ENCODE data around the gene BST1.
"Not testable (repeated sequence)": the region's sequence is repeated elsewhere in the genome, so short reads cannot be mapped to it uniquely, and the experiment has no call there.

BST1 gene

DNA sequence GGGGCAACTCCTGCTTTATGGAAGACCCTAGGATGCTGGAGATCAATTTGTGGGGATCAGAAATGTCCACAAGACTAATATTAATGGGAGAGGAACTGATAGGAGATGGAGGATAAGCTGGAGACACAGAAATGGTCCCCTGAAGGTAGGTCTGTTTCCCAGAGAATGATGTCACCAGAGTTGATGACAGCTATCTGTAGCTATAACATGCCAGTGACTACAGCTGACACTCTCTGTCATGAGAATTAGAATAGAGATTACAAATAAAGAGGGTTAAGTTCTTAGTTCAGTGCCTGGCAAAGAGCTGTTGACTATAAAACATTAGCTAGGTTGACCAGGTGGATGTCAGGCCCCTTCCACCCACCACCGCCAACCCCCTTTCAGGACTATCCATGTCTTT lies 9.3 kb downstream of the BST1 start:
- DNase-seq: no peak

DNA sequence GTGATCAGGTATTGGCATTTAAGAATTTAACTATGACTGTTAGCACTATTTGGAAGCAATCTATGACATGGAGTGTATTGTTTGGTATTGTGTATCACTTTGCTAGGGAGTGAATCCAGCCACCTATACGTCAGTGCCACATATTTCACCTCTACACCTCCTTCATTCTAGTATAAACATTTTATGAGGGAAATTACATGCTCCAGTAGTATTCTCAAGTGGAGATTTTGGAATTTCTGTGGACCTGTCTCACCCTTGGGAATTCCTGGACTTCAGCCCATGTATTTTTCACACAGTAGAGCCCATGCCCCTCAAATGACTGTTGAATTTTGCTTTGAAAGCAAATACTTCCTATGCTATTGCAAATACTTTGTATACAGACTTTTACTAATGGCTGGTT lies 11.3 kb downstream of the BST1 start:
- DNase-seq: no peak

DNA sequence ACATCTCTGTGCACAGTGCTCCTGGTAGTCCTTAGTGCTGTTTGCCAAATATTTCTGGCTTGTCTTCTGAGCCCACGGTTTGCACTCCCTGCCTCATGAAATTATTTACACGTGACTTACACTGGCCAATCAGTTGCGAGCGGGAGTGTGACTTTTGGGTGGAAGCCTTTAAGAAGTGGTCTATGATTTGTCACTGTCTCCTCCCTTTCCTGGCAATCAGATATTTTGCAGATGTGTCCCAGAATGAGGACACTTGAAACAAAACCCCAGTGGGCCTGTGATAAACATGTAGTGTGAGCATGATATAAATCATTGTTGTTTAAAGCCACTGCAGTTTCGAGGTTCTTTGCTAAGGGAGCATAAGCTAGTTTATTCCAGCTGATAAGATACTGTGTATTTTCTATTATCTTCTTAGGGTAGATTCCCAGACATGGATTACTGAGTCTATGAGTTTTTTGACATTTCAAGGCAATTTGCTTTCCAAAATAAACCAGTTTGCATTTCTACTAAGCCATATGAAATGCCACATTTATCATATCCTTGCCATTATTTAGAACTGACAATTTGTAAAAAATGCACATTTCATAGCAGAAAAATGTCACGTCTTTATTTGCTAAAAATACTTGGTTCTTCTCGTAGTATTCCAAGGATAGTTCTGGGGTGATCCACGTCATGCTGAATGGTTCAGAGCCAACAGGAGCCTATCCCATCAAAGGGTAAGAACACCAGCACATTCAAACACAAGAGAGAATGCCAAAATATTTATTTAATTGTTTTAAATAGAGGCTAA lies 12.0 kb downstream of the BST1 start:
- no peak for DNase-seq

DNA sequence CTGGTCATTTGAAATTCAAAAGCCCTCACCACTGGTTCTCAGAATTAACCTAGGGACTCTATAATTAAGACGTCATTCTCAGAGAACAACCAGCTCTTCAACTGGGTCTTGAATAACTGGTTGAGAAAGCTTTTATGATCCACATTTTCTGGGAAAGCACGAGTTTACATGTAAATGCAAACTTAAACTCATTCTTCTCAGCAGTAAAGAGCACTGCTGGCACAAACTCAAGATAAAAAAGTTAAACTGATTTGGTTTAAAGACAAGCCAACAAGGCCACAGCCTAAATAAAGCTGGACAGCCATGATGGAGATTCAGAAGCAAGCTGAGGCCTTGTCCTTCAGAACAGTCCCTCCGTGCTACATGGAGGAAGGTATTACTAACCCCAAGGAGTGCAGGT lies 13.2 kb downstream of the BST1 start:
- no peak for DNase-seq

DNA sequence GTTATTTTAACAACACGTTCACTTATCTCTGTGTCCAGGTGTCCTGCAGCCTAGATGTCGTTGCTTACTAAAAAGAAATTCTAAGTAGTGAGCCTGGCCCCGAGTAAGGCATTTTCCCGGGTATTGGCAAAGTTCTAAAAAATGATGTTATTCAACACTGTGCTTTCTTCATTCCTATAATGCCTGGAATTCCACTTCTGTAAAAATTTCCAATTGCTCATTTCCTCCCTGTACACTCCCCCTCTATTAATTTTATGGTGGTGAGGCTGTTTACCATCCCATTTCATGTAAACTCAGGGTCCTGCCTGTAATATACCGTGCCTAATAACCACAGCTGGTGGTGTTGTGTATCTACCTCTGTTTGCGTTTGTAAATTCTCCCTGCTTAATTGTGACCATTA lies 14.2 kb downstream of the BST1 start:
- no peak for DNase-seq

DNA sequence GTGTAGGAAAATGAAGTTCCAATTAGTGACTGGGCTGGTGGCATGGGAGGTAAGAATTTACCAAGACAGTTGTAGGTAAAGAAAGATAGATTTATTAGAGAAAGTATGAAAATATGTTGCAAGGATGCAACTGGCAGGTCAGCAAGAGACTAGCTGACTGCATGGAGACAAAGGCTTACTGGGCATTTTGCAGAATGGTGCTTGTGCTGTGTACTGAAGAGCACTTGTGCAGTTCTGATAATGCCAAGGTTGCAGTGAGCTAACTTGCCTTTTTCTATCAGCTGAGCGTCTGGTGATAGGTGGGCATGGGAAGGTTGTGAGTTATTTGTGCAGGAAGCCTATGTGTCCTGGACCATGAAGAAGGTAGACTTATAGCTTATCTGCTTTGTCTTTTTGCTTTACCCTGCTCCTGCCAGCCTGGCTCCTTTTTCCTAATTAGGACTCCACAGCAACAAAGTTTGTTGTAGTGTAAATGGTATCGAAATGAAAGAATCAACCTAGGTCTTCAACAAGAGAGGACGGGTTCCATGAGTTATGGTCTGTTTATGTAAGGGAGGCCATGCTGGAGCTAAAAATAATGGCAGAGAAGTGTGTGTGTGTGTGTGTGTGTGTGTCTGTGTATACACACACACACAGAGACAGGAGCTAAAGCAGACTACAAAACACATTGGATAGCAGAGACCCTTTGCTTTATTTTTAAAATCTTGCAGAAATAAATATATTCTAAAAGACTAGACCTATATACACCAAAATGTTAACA lies 15.0 kb downstream of the BST1 start:
- DNase-seq: no peak

DNA sequence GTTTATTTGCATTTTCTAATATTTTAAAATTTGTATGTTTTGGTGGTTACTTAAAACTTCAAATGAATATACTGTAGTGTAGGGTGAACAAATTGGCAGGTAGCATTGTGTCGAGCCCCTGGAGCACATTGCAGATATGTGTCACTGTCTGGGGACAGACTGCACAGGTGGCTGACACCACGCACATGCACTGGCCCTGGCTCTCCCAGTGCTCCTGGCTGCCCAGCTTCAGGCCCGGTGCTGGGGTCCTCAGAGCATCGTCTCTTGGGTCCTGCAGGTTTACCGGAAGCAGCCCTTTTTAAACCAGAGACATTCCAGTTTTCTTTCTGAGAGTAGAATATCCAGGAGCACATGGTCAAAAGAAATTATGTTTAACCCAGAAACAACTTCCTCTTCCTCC lies 15.6 kb downstream of the BST1 start:
- no peak for DNase-seq

DNA sequence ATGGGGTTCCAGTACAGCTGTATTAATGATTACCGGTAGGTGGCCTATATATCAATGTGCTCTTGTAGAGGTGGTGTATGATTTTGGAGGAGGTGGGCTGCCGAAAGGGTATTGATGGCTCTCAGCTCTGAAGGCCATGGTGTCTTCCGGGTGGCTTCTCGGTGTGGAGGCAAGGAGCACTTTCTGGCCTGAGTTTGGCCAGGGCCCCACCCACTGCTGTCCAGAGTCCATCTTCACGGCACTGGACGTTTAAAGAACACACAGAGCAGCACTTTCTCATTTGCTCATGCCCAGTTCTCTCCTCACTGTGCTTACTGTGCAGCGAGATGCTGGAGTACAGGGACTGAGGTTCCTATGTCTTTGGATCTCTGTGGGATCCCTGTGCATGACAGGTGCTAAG lies 16.1 kb downstream of the BST1 start:
- no peak for DNase-seq

DNA sequence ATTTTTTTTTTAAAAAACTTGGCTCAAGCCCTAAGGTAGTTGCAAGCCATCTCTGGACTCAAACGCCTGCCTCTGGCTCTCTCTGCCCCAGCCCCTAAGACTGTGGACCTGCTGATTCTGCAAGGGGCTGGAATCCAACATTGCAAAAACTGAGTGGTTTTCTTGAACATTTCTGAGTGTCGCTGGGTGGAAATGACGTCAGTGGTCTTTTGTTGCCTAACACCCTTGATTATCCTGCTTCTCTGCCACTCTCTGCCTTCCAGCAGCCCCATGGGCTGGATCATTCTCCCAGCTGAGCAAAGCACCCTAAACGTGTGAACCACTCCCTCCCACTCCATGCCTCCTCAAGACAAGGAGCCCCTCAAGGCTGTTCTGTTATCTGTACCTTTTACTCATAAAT lies 16.6 kb downstream of the BST1 start:
- peak; percentile 49 to 57 for DNase-seq

DNA sequence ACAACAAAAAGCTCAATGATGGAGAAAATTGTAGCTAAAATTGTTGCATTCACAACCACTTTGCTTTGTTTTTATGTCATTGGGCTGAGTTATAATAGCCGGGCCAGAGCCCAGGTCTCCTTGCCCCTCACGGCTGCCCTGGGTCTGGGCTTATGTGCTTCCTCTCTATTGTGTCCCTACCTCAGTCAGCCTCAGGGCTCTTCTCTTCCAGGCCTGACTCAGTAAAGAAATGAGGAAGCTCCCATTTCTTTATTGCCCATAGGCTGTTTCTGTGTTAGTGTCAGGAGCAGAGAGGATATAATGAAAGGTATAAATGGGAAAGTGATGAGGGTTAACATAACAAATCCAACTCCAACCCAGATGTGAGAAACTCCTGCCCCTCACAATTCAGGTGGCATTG lies 18.0 kb downstream of the BST1 start:
- peak; percentile 32 to 50 for DNase-seq

DNA sequence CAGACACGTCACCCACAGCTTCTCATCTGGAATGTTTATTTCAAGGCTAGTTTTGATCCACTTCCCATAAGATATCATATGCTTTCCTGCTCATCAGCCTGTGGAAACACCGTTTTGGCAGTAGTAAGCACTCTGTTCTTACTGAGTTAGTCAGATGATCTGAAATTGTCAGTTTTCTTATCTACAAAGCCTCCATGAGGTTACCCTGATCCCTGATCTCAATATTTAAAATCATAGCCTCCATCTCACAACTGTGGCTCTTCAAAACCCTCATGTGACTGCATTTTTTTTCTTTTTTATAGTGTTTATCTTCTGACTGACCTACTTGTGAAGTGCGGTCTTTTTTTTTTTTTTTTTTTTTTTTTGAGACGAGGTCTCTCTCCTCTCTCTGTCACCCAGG lies 22.7 kb downstream of the BST1 start:
- no peak for DNase-seq

DNA sequence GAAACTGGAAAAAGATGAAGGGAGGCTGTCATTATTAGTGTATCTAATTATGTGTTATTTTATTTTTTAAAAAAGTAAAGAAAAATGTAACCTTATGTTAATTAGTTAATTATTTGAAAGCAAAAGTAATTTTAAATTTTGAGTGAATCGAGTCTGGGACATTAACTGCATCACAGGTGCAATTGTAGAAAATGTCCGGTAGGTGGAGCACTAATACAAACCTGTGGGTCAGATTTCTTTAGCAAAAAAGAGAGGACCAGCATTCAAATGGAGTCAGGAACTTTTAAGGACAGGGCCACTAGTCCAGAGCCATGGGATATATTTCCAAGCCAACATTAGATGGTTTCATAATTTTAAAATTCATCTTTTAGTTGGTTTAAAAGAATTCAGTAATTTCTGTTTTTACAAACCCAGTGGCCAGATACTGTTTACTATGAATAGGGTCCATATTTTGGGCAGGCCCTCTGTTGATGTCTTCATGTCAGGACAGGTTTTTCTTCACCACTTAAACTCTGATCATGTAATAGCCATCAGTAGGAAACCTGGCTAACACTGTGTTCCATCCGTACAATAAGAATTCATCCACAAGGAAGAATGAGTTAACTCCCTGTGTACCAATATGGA lies 27.2 kb downstream of the BST1 start:
- DNase-seq: peak; percentile 56 to 61

DNA sequence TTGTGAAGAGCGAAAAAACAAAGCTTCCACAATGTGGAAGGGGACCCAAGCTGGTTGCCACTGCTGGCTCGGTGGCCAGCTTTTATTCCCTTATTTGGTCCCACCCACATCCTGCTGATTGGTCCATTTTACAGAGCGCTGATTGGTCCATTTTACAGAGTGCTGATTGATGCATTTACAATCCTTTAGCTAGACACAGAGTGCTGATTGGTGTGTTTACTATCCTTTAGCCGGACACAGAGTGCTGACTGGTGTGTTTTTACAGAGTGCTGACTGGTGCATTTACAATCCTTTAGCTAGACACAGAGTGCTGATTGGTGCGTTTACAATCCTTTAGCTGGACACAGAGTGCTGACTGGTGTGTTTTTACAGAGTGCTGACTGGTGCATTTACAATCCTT lies 30.2 kb downstream of the BST1 start:
- DNase-seq: not testable (repeated sequence)

DNA sequence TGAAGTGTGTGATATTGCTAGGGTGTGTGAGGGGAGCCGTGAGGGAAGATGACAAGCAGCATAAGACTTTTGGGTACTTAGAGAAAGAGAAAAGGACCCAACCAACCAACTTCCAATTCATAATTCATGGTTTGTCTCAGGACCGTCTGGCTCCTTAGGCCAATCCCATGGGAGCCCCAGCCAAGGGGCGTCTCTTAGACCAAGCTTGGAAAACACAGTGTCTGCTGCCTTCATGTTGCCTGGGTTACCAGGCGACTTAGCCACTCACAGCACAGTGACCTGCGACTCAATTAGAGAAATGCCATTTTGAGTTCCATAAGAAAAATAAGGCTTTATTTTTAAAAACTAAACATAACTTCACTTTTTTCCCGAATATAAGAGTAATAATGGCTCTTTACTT lies 32.7 kb downstream of the BST1 start:
- DNase-seq: no peak

DNA sequence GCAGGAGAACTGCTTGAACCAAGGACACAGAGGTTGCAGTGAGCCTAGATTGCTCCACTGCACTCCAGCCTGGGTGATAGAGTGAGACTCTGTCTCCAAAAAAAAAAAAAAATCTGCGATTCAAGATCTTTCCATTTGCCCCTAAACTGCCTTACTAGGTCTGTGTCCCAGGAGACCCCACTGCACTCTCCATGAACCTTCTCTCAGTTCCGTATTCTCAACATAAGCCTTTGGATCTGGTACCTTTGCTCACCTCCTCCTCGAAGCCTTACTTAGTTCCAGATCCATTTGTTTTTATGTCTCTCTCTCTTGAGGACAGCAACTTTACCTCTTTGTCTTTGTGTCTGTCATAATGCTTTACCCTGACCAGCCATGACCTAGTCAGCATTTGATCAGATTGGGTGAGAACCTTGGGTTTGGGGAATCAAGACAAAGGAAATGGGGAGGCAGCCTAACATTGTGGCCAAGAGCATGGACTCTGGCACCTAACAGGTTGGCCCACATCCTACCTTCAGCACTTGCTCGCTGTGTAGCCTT lies 33.7 kb downstream of the BST1 start:
- no peak for DNase-seq

DNA sequence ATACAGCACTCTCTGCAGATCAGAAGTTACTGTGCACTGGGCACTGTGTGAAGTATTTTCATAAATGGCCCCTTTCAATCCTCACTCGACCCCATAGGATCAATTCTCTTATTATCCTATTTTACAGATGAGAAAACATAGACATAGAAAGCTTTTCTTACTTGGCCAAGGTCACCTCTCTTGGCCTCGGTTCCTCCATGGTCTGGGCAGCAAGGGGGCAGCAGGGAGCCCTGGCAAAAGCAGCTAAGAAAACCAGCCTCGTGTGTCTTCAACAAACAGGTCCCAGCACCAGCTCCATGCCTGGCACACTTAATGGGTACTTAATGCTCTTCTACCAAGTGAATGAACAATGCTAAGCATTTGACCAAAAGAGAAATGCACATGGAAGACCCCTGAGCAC lies 34.4 kb downstream of the BST1 start:
- no peak for DNase-seq

DNA sequence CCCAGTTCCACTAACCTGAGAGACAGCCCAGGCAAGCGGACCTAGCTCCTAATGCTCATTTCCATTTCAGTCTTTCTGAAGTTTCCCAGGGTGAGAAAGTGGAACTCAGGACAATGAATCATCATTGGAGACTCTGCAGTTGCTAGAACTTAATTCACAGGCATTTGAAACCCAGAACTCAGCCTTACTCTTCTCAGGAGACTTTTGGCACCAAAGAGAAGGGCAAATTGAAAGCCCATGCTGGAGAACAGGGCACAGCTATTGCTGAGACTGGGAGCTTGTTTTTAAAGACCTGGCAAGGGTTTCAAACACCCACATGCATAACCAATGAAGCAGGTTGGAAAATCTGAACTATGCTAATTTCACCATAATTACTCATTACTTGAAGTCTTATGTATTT lies 36.0 kb downstream of the BST1 start:
- peak in 1 of 2 donors; percentile 14 for DNase-seq

DNA sequence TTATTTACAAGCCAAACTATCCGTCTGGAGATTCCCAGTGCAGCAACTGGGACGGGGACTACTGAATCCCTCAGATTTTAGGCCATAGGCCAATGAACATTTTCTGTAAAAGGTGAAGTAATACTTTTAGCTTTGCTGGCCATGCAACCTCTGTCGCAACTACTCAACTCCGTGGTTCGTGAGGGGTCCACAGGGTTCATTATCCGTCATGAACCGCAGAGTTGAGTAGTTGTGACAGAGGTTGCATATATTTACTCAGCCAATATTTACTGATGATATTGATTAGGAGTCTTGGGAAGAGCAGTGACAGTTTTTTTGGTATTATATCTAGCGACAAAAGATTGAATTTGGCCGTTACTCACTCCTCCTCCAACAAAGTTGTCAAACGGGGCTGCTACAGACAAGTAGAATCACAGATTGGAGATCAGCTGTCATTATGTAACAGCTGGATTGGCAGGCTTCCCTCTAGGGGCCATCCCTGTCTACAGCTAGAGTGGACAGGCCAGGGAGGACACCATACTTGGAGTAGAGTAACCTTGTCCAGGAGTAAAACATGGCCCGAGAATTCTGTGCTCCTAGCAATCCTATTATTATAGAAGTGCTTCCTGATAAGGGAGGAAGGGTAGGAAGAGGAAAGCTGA lies 38.0 kb downstream of the BST1 start:
- DNase-seq: no peak

DNA sequence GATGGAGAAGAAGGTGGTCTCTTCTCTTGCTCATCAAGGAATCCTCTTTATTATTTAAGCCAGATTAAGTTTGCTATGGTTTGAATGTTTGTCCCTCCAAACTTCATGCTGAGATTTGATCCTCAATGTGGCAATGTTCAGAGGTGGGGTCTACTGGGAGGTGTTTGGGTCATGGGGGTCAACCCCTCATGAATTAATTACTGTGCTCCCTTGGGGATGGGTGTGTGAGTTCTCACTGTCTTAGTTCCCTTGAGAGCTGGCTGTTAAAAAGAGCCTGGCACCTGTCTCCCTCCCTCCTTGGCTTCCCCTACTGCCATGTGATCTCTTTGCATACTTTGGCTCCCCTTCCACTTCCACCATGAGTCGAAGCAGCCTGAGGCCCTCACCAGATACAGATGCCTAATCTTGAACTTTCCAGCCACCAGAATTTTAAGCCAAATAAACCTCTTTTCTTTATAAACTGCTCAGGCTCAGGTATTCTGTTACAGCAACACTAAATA lies 39.3 kb downstream of the BST1 start:
- DNase-seq: no peak

DNA sequence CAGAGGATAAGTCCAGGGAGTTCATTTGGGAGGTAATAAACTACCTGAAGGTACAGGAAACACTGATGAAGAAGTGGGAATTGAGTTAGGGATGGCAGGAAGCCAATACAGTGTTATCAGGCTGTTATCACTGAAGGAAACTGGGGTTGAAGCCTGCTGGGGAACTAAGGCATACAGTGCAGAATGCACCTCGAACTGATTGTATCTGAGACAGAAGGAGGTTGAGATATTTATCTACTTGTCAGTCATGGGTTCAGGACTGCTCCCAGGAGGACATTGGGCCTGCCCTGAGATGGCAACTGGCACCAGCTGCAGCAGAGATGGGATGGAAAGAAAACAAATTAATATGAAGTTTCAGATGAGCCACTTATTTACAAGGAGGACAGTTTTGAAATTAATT lies 39.8 kb downstream of the BST1 start:
- DNase-seq: no peak

DNA sequence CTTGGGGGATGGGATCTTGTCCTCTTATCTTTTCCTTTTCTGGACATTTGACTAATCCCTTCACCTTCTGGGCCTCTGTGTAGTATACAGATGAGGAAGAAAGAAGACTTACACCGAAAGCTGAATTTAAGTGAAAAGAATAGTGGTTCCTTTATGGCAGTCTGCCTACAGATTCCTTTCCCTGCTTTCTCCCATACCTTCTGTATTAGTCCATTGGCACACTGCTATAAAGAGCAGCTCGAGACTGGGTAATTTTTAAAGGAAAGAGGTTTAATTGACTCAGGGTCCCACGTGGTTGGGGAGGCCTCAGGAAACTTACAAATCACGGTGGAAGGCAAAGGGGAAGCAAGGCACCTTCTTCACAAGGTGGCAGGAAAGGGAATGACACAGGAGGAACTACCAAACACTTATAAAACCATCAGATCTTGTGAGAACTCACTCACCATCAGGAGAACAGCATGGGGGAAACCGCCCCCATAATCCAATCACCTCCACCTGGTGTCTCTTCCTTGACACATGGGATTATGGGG lies 41.2 kb downstream of the BST1 start:
- DNase-seq: no peak

DNA sequence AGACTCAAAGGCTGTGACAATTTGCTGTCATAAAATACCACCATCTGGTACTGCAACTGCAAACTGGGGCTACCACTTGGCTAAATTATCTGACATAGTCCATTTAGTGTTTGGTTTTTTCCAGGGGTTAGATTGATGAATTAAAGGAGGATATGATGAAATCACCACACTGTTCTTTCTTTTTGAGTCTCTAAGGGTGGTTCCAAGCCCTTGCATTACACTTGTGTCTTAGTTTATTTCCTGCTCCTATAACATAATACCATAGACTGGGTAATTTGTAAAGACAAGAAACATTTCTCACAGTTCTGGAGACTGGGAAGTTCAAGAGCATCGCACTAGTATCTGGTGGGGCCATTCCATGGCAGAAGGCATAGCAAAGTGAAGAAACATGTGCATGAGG lies 43.2 kb downstream of the BST1 start:
- DNase-seq: no peak

DNA sequence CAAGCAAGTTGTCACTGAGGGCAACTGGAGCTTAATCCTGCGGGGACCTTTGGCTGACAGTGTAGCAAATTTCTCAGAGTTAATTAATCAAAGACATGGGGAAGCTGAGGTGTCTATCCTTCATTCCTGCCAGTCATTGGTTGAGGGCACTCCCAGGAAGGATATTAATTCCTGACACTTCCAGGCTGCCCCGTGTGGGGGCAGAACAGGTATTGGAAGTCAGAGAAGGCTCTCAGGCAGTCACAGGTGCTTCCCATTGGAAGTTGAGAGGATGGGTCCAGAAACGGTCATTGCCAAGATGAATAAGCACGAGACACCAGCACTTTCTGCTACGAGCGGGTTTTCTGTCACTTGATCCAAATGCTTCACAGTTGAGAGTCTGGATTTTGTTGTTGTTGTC lies 46.1 kb downstream of the BST1 start:
- DNase-seq: no peak
